ENCODE measurements around the gene NLK.

- TF ChIP-seq, protein P1, sequence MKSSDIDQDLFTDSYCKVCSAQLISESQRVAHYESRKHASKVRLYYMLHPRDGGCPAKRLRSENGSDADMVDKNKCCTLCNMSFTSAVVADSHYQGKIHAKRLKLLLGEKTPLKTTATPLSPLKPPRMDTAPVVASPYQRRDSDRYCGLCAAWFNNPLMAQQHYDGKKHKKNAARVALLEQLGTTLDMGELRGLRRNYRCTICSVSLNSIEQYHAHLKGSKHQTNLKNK (CRISPR knock-in tag; IDR thresholded peaks at IDR 0.05), result no peak
- TF ChIP-seq CTCF (IDR thresholded peaks at IDR 0.05) (no peak), TEAD4 (CRISPR knock-in tag; IDR thresholded peaks at IDR 0.05) (no peak), CREB1 (CRISPR knock-in tag; IDR thresholded peaks at IDR 0.05) (no peak), STAT6 (CRISPR knock-in tag; conservative IDR thresholded peaks at IDR 0.05; ENCODE audit: low read depth) (no peak), ELF4 (CRISPR knock-in tag; IDR thresholded peaks at IDR 0.05; ENCODE audit: low read depth) (no peak), JUN (CRISPR knock-in tag; IDR thresholded peaks at IDR 0.05) (no peak), ZNF532 (CRISPR knock-in tag; IDR thresholded peaks at IDR 0.05; ENCODE audit: borderline replicate concordance) (no peak), FOXP1 (CRISPR knock-in tag; IDR thresholded peaks at IDR 0.05; ENCODE audit: borderline replicate concordance) (no peak)
- TF ChIP-seq, protein P2, sequence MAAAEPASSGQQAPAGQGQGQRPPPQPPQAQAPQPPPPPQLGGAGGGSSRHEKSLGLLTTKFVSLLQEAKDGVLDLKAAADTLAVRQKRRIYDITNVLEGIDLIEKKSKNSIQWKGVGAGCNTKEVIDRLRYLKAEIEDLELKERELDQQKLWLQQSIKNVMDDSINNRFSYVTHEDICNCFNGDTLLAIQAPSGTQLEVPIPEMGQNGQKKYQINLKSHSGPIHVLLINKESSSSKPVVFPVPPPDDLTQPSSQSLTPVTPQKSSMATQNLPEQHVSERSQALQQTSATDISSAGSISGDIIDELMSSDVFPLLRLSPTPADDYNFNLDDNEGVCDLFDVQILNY (CRISPR knock-in tag; IDR thresholded peaks at IDR 0.05), result no peak
- TF ChIP-seq, protein P3, sequence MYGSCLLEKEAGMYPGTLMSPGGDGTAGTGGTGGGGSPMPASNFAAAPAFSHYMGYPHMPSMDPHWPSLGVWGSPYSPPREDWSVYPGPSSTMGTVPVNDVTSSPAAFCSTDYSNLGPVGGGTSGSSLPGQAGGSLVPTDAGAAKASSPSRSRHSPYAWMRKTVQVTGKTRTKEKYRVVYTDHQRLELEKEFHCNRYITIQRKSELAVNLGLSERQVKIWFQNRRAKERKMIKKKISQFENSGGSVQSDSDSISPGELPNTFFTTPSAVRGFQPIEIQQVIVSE (CRISPR knock-in tag; IDR thresholded peaks at IDR 0.05; ENCODE audit: borderline replicate concordance), result no peak
- TF ChIP-seq, protein P4, sequence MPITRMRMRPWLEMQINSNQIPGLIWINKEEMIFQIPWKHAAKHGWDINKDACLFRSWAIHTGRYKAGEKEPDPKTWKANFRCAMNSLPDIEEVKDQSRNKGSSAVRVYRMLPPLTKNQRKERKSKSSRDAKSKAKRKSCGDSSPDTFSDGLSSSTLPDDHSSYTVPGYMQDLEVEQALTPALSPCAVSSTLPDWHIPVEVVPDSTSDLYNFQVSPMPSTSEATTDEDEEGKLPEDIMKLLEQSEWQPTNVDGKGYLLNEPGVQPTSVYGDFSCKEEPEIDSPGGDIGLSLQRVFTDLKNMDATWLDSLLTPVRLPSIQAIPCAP (CRISPR knock-in tag; IDR thresholded peaks at IDR 0.05), result no peak
Measured at GRCh38 chr17:28173801-28174200, 131.3 kb downstream of the NLK start.
